GM15510 (cell line): Measurements from ENCODE around the gene WNT3.

Experiments used
- POLR2A ChIP-seq: IDR thresholded peaks from 3 replicates; pipeline ENCODE4 v1.6.1; 2011; ENCODE audit warnings: borderline replicate concordance; ENCODE audit not compliant: insufficient read length; ENCODE audit errors: extremely low read depth

Gene WNT3

GRCh38 chr17:46810837-46811236, 7.7 kb downstream of the WNT3 start:
- TF ChIP-seq POLR2A = no peak

GRCh38 chr17:46809110-46809571, 9.4 kb downstream of the WNT3 start:
- TF ChIP-seq POLR2A = no peak

DNA sequence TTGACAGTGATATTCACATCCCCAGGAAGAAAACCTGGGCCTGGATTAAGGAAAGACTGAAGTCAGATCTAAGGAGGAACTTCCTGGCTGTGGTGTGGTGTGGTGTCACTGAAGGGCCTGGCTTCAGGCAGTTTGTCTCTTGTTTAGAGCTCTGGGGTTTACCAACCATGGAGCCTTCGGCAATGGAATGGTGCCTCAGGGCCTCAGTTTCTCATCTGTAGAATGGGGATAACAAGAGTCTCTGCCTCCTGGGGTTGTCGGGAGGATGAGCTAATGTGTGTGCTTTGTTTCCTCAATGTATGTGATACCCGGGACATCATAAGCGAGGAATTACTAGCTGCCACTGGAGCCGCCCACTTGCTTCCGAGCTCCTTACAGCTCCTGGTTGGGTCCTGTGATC, 12.7 kb downstream of the WNT3 start:
- TF ChIP-seq POLR2A = no peak

DNA sequence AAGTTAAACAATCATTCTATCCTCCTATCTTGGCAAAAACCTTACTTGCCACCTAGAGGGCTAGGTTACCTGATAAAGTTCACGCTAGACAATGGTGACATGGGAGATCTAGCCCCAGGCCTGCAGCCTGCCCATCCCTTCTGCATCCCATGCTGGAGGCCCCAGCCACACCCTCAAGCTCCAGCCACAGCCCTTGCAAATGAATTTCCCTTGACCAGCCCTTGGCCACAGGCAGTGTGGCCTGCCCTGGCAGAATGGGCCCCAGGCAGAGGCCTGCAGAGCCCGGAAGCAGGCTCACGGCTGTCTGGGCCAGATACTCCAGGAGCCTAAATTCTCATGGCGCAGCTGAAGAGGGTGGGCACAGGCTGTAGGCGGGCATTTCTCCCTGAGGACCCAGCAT, 14.9 kb downstream of the WNT3 start:
- TF ChIP-seq POLR2A = no peak

- TF ChIP-seq POLR2A = no peak
These were observed 15.7 kb downstream of the WNT3 start for GRCh38 chr17:46802800-46803199.

- no peak for TF ChIP-seq POLR2A
These were observed 17.9 kb downstream of the WNT3 start for GRCh38 chr17:46800573-46800972.

GRCh38 chr17:46796956-46797530, 21.4 kb downstream of the WNT3 start:
- no peak for TF ChIP-seq POLR2A

- TF ChIP-seq POLR2A = no peak
These were observed 22.0 kb downstream of the WNT3 start for GRCh38 chr17:46796524-46796923.

GRCh38 chr17:46796084-46796483, 22.4 kb downstream of the WNT3 start:
- TF ChIP-seq POLR2A = no peak

DNA sequence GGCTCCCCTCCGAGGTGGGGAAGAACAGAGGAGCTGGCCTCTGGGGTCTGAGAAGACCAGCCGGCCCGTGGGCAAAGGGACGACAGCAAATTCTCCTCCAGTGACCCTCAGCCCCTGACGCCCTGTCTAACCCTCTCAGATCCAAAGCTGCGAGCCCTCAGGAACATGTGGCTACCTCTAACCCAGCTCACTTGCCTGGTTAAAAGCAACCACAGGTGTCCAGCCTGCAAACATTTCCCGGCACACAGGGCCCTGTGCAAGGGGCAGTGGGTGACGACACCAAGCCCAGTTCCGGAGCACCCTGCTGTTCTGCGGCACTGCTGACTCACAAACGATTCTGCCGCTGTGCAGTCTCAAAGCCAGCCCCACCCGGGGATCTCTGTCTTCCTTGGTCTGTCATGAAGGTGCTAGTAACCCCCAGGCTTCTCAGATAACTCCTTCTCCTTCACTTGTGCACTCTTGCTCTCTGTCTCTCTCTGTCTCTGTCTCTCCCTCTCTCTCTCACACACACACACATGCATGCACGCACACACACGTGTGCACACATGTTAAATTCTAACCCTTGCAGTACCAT, 23.0 kb downstream of the WNT3 start:
- no peak for TF ChIP-seq POLR2A

DNA sequence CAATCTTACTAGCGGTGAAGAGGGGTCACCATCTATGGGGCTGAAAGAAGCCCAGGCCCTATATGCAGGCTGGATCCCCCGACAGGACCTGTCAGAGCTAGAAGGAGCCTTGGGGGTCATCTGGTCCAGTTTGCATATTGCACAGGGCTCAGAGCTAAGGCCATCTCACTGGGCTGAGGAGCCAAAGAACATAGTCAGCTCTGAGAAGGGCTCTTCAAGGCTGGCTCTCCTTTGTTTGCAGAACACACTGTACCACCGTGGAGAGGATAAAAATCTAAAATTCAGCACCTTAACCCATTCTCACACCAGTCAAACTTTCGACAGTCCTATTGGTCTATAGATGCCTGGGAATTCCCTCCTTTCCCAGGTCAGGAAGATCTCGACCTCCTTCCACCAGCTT, 24.2 kb downstream of the WNT3 start:
- no peak for TF ChIP-seq POLR2A

- TF ChIP-seq POLR2A = no peak
These were observed 25.0 kb downstream of the WNT3 start for GRCh38 chr17:46793541-46793940.

GRCh38 chr17:46792071-46792470, 26.4 kb downstream of the WNT3 start:
- TF ChIP-seq POLR2A = no peak

DNA sequence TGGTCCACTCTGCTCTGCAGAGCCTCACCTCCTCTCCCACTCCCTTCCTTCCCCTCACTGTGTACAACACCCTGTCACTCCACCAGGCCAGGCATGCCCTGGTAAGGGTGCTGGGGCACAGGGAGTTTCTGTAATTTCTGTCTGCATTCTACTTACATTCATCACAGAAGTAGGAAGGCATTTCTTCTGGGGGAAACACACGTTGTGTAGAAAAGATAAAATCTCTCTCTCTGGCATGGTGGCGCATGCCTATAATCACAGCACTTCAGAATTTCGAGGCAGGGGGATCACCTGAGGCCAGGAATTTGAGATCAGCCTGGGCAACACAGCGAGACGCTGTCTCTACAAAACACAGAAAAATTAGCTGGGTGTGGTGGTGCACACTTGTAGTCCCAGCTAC, 27.0 kb downstream of the WNT3 start:
- TF ChIP-seq POLR2A = no peak

GRCh38 chr17:46790216-46790615, 28.3 kb downstream of the WNT3 start:
- no peak for TF ChIP-seq POLR2A

GRCh38 chr17:46789610-46790009, 28.9 kb downstream of the WNT3 start:
- TF ChIP-seq POLR2A = no peak
